DMS 273 treated with DMSO at 0.1 percent for 48 hours (cell line): ENCODE measurements around the gene ZFAND3.

ENCODE experiments used
- DNase-seq: peaks from one replicate; lab custom pipeline; 2025; lab: John Stamatoyannopoulos, UW

ZFAND3 gene

GRCh38 chr6:38004908-38005307 is 185.4 kb downstream of the ZFAND3 start:
- DNase-seq = no peak

- DNase-seq = no peak
Measured at GRCh38 chr6:38011937-38012336, 192.4 kb downstream of the ZFAND3 start.

GRCh38 chr6:38012573-38012972 is 193.0 kb downstream of the ZFAND3 start:
- peak; percentile 33 for DNase-seq

- DNase-seq = no peak
Measured at GRCh38 chr6:38015341-38015740, 195.8 kb downstream of the ZFAND3 start.

GRCh38 chr6:38016824-38017223 is 197.3 kb downstream of the ZFAND3 start:
- no peak for DNase-seq

- no peak for DNase-seq
Measured at GRCh38 chr6:38018755-38019165, 199.2 kb downstream of the ZFAND3 start.

- no peak for DNase-seq
Measured at GRCh38 chr6:38020593-38020992, 201.1 kb downstream of the ZFAND3 start.

GRCh38 chr6:38021029-38021428 is 201.5 kb downstream of the ZFAND3 start:
- DNase-seq = no peak

- no peak for DNase-seq
Measured at GRCh38 chr6:38021571-38021970, 202.0 kb downstream of the ZFAND3 start.

- DNase-seq = no peak
Measured at GRCh38 chr6:38022688-38023087, 203.2 kb downstream of the ZFAND3 start.

- no peak for DNase-seq
Measured at GRCh38 chr6:38024908-38025307, 205.4 kb downstream of the ZFAND3 start.

- DNase-seq = no peak
Measured at GRCh38 chr6:38025451-38025850, 205.9 kb downstream of the ZFAND3 start.

- no peak for DNase-seq
Measured at GRCh38 chr6:38027685-38028373, 208.3 kb downstream of the ZFAND3 start.

GRCh38 chr6:38030380-38030779 is 210.9 kb downstream of the ZFAND3 start:
- DNase-seq = no peak

- no peak for DNase-seq
Measured at GRCh38 chr6:38032797-38033196, 213.3 kb downstream of the ZFAND3 start.

- no peak for DNase-seq
Measured at GRCh38 chr6:38033442-38033982, 214.0 kb downstream of the ZFAND3 start.

GRCh38 chr6:38034274-38034914 is 214.9 kb downstream of the ZFAND3 start:
- no peak for DNase-seq

GRCh38 chr6:38035478-38035877 is 216.0 kb downstream of the ZFAND3 start:
- DNase-seq = no peak

- DNase-seq = no peak
Measured at GRCh38 chr6:38039502-38039901, 220.0 kb downstream of the ZFAND3 start.

GRCh38 chr6:38040254-38040653 is 220.7 kb downstream of the ZFAND3 start:
- no peak for DNase-seq

GRCh38 chr6:38043259-38043753 is 223.8 kb downstream of the ZFAND3 start:
- no peak for DNase-seq

GRCh38 chr6:38045701-38046305 is 226.3 kb downstream of the ZFAND3 start:
- no peak for DNase-seq

GRCh38 chr6:38047562-38047961 is 228.0 kb downstream of the ZFAND3 start:
- DNase-seq = no peak
